IMR-90 (cell line): ENCODE data around the gene S100A3.

ENCODE experiments used
- CEBPB ChIP-seq: IDR thresholded peaks from 2 replicates; pipeline ENCODE4 v1.6.1; 2012; ENCODE audit warnings: low read depth, low read length, improper control_type of control experiment
- CTCF ChIP-seq: conservative IDR thresholded peaks from 2 replicates; pipeline ENCODE4 v1.5.1; 2012; ENCODE audit warnings: mild to moderate bottlenecking, low read depth, low read length, improper control_type of control experiment
- FOS ChIP-seq: fragments of 150-350 bp; IDR thresholded peaks from 2 replicates; pipeline ENCODE4 v1.6.1; 2016; ENCODE audit warnings: low read depth, low read length
- MAFK ChIP-seq: IDR thresholded peaks from 2 replicates; pipeline ENCODE4 v1.6.1; 2012; ENCODE audit warnings: low read depth, low read length, improper control_type of control experiment
- MXI1 ChIP-seq: IDR thresholded peaks from 2 replicates; pipeline ENCODE4 v1.6.1; 2012; ENCODE audit warnings: low read depth, mild to moderate bottlenecking, low read length, moderate library complexity, borderline replicate concordance
- NFE2L2 ChIP-seq: fragments of 150-350 bp; IDR thresholded peaks from 2 replicates; pipeline ENCODE4 v1.6.1; 2016; ENCODE audit warnings: low read depth, mild to moderate bottlenecking, low read length
- POLR2A ChIP-seq: IDR thresholded peaks from 2 replicates; pipeline ENCODE4 v1.6.1; 2012; ENCODE audit warnings: mild to moderate bottlenecking, low read depth, low read length

- no peak for TF ChIP-seq CTCF
- TF ChIP-seq POLR2A = peak; percentile 62
- TF ChIP-seq CEBPB = no peak
- TF ChIP-seq FOS = peak; percentile 86
- no peak for TF ChIP-seq NFE2L2
- no peak for TF ChIP-seq MAFK
- peak; percentile 74; the same call in 1 of the 2 replicates for TF ChIP-seq MXI1
These were observed 16.7 kb upstream of the S100A3 start, which contains the start of gene S100A2 for GRCh38 chr1:153565529-153566374.
